Prostate gland (tissue), 2 donors: ENCODE measurements around the gene HOXA7. TPM values are rescaled to one million over a fixed set of nuclear protein-coding genes. Genes with fewer than 3 reads are reported as not detected.

Experiments used
- DNase-seq: peaks from one replicate; pipeline ENCODE4 v3.0.0-alpha.2; 2019; ENCODE audit warnings: low spot score
- H3K27ac ChIP-seq, 2 donors: fragments of 200-600 bp; sonication (generic); 2 replicates each; pipeline ENCODE4 v1.5.1; 2017 to 2019
- H3K27me3 ChIP-seq: fragments of 200-600 bp; sonication (generic); replicated peaks from 2 replicates; pipeline ENCODE4 v1.5.1; 2019; ENCODE audit not compliant: insufficient read depth
- H3K36me3 ChIP-seq, 2 donors: fragments of 200-600 bp; sonication (generic); 1 replicate in 1 of 2; 2 replicates in 1 of 2; pipeline versions ENCODE4 v1.5.1 to v1.8.1; 2017 to 2019
- H3K4me1 ChIP-seq: fragments of 200-600 bp; sonication (generic); replicated peaks from 2 replicates; pipeline ENCODE4 v1.5.1; 2019
- H3K4me3 ChIP-seq, 2 donors: fragments of 200-600 bp; sonication (generic); 2 replicates each; pipeline ENCODE4 v1.5.1; 2017 to 2019
- H3K9me3 ChIP-seq: fragments of 200-600 bp; sonication (generic); 2 replicates; pipeline ENCODE4 v1.5.1; 2017
- CTCF ChIP-seq, 4 experiments: fragments of 200-600 bp in 2 of 4; fragments of 450-650 bp in 2 of 4; sonication (generic) in 2 of 4; IDR thresholded peaks; 1 replicate in 3 of 4; 2 replicates in 1 of 4; pipeline ENCODE4 v1.5.1; 2016 to 2019; ENCODE audit warnings: antibody characterized with exemption in 4 of 4, mild to moderate bottlenecking in 2 of 4, moderate library complexity in 2 of 4
- POLR2A ChIP-seq: fragments of 450-650 bp; IDR thresholded peaks from one replicate; pipeline ENCODE4 v1.6.1; 2016; ENCODE audit warnings: antibody characterized with exemption, mild to moderate bottlenecking
- POLR2AphosphoS5 ChIP-seq: sonication (generic); formaldehyde crosslinking; IDR thresholded peaks from one replicate; pipeline ENCODE4 v1.6.1; 2017; ENCODE audit warnings: antibody characterized with exemption
- WGBS: methylation state at CpG from one replicate; pipeline ENCODE4 v1.1.5; 2018; 5-methylcytosine and 5-hydroxymethylcytosine counted together
- intact Hi-C: fragments of 100-400 bp; cut with DNase I; formaldehyde crosslinking; loops from one replicate; pipeline ENCODE4 v1.14.2; 2022
- total RNA-seq, 2 donors: library from RNA; depleted of rRNA; stranded (reverse); fragments of >200 nt; gene quantifications; one replicate each; pipeline ENCODE4 v1.1.0, GENCODE V29; 2016

Gene HOXA7
- total RNA-seq, 2 donors from 2014 or later = 2.2 to 4.6 TPM

DNA sequence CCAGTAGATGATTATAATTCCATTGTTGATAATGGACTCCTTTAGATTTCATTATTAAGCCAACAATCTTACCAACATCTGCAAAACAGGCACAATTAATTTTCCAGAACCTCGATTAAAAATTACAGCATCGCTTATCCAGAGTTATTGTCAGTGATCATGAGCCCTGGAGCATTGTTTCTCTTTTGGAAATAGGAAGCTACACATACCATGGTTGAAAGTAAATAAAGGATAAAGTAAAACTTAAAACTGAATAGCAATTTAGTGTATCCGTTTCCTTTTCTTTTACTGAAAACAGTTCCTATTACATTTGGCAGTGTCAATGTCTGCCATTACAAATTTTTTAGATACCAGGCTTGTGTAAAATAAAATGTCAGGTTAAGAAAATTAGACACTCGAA is 44.1 kb downstream of the HOXA7 start:
- Histone ChIP-seq H3K27me3 (no peaks in the 10 kb centered on the region), H3K36me3 (no peaks in the 10 kb centered on the region), H3K27ac (peak overlapping the region; percentile 64 to 87), H3K4me1 (peaks cover 3% of the 10 kb centered on the region), H3K4me3 (no peak overlapping the region), H3K9me3 (no peaks in the 10 kb centered on the region)
- no peak for DNase-seq
- intact Hi-C loops = loop anchor here (2.0 kb wide), 1 partner anchor 16 kb away; no protein-coding TSS in a partner anchor
- 35% methylated on average over 4 of the region's 4 CpGs for WGBS
- TF ChIP-seq POLR2AphosphoS5 = no peak

GRCh38 chr7:27111751-27112277 is 44.7 kb downstream of the HOXA7 start:
- 18% methylated on average over 4 of the region's 4 CpGs for WGBS
- DNase-seq = no peak
- TF ChIP-seq POLR2A (no peak), CTCF (IDR thresholded peaks at IDR 0.05) (no peak), POLR2AphosphoS5 (no peak)
- intact Hi-C loops = loop anchor here (2.0 kb wide), 1 partner anchor 15 kb away; no protein-coding TSS in a partner anchor
- Histone ChIP-seq H3K27ac (peak overlapping the region; percentile 54 to 64), H3K4me1 (peaks cover 3% of the 10 kb centered on the region), H3K4me3 (no peak overlapping the region), H3K36me3 (no peaks in the 10 kb centered on the region), H3K9me3 (no peaks in the 10 kb centered on the region), H3K27me3 (no peaks in the 10 kb centered on the region)

DNA sequence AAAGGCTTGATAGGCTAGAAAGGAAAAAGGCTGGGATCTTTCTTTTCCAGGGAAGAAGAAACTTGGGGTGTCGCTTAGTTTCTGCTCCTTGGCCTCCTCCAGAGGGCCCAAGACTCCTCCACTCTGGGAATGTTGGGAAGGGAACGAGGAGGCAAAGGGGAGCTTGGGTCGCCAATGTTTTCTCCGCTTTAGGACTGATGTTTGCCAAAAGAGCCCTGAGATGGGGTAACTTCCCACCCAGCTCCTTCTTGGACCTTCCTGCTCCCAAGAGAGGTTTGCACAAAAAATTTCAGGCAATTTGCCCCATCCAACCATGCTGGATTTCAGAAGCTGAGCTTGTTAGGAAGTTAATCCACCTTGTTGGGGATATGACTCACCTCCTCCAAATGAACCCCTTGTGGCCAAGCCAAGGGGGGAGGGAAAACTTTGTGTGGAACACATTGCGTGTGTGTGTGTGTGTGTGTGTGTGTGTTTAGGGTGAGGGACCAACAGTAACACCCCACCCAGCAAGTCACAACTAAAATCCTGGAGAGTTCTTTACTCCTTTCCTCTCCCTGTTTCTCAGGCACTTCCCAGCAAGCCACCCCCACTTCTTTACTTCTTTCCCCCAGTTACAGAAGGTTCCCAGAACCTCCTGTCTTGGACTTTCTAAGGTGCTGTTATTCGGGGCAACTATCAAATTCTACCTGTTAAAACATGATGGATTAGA is 45.3 kb downstream of the HOXA7 start:
- Histone ChIP-seq H3K4me1 (peaks cover 3% of the 10 kb centered on the region), H3K9me3 (no peaks in the 10 kb centered on the region), H3K27me3 (no peaks in the 10 kb centered on the region), H3K4me3 (peak overlapping the region; percentile 15 to 16), H3K27ac (peak overlapping the region; percentile 54 to 64), H3K36me3 (no peaks in the 10 kb centered on the region)
- 38% methylated on average over 6 of the region's 6 CpGs for WGBS
- TF ChIP-seq CTCF (IDR thresholded peaks at IDR 0.05) (peak in 1 of 4 experiments; percentile 12), POLR2A (no peak)
- no peak for DNase-seq
- intact Hi-C loops = no loop called here

DNA sequence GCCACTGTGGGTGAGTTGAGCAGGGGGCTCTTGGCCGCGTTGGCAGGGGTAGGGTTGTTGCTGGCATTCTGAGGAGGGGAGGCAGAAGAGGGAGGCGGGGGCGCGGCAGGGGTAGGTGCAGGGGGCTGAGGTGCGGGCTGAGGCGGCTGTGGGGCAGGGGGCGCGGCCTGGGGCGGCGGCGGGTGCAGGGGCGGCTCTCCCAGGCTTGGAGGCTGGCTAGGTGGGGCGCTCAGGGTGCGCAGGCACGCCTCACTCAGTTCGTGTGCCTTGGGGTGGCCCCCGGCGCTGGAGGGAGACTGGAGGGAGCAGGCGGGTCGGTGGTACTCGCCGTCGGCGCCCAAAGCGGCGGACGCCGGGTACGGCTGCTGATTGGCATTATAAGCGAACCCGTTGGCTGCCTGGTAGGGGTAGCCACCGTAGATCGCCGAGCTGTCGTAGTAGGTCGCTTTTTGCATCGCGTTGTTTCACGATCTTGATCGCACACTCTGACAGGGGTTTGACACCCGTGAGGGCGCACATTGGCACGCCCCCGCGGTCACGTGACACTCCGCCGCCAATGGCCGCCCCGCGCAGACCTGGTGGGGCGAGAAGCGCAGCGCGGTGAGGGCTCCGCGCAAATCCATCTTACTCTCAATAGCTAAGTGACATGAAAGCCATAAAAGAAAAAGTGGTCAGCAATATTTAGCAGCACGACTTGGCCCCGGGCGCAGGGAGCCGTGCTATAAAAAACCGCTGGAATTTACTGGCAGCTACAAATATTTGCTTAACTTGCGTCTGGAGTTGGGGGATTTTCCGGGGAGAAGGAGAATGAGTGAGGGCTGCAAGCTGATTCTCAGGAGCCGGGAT is 46.1 kb downstream of the HOXA7 start:
- TF ChIP-seq POLR2AphosphoS5 = peak; percentile 65
- no peak for TF ChIP-seq POLR2A
- H3K4me3 ChIP-seq = peak overlapping the region; percentile 15 to 16
- H3K27me3 ChIP-seq = no peaks in the 10 kb centered on the region
- intact Hi-C loops = no loop called here
- H3K27ac ChIP-seq = peak overlapping the region; percentile 54 to 64
- H3K9me3 ChIP-seq = no peaks in the 10 kb centered on the region
- DNase-seq = peak; percentile 63
- H3K4me1 ChIP-seq = peaks cover 3% of the 10 kb centered on the region
- 30% methylated on average over 66 of the region's 66 CpGs for WGBS
- no peaks in the 10 kb centered on the region for H3K36me3 ChIP-seq

GRCh38 chr7:27109466-27110185 is 46.8 kb downstream of the HOXA7 start:
- intact Hi-C loops = no loop called here
- no peak for DNase-seq
- 84% methylated on average over 4 of the region's 4 CpGs for WGBS
- TF ChIP-seq POLR2AphosphoS5 (no peak), POLR2A (no peak), CTCF (IDR thresholded peaks at IDR 0.05) (no peak)
- H3K27ac ChIP-seq = no peak overlapping the region
- H3K9me3 ChIP-seq = no peaks in the 10 kb centered on the region
- peaks cover 3% of the 10 kb centered on the region for H3K4me1 ChIP-seq
- H3K36me3 ChIP-seq = no peaks in the 10 kb centered on the region
- H3K27me3 ChIP-seq = no peaks in the 10 kb centered on the region
- no peak overlapping the region for H3K4me3 ChIP-seq
